ENCODE data around the gene NENF. TPM values are rescaled to one million over a fixed set of nuclear protein-coding genes. Genes with fewer than 3 reads are reported as not detected.

NENF gene
- total RNA-seq, 1 donor from 2014 or later, result 40.4 TPM

DNA sequence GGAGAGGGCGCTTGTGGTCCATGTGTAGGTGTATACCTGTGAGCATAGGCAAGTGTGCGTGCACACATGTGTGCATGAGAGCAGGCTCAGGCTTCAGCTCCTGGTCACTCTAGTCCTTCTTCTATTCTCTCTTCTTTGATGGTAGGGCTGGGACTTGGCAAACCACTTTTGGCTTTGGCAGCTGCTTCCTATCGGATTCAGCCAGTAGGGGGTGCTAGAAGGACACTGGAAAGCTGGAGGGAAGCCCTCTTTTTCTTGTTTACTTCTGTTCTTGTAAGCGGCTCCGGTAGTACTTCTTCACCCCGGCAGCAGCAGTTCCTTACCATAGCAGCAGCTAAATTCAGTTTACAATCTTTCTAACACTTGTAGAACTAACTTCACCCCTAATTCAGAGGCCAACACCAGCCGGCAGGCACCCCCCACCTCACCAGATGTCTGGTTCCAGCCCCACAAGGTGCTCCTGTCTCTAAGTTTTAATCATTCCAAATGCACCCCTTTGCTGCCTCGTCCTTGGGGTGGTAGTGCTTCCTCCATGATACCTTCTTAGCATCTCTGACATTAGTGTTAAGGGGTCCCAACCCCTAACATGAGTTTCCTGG lies 25.1 kb downstream of the NENF start:
- peak; percentile 67 for DNase-seq (ENCODE audit: low read depth, low spot score)
- Mint-ChIP-seq H3K36me3 (ENCODE audit: low read depth) (no peaks in the 10 kb centered on the region), H3K9me3 (no peaks in the 10 kb centered on the region), H3K4me3 (no peak overlapping the region), H3K4me1 (peaks cover 15% of the 10 kb centered on the region), H3K27me3 (ENCODE audit: low read depth) (no peaks in the 10 kb centered on the region), H3K27ac (ENCODE audit: unreplicated experiment) (no peak overlapping the region)
- TF ChIP-seq, protein P1, sequence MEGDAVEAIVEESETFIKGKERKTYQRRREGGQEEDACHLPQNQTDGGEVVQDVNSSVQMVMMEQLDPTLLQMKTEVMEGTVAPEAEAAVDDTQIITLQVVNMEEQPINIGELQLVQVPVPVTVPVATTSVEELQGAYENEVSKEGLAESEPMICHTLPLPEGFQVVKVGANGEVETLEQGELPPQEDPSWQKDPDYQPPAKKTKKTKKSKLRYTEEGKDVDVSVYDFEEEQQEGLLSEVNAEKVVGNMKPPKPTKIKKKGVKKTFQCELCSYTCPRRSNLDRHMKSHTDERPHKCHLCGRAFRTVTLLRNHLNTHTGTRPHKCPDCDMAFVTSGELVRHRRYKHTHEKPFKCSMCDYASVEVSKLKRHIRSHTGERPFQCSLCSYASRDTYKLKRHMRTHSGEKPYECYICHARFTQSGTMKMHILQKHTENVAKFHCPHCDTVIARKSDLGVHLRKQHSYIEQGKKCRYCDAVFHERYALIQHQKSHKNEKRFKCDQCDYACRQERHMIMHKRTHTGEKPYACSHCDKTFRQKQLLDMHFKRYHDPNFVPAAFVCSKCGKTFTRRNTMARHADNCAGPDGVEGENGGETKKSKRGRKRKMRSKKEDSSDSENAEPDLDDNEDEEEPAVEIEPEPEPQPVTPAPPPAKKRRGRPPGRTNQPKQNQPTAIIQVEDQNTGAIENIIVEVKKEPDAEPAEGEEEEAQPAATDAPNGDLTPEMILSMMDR (conservative IDR thresholded peaks at IDR 0.05), result peak; percentile 75

DNA sequence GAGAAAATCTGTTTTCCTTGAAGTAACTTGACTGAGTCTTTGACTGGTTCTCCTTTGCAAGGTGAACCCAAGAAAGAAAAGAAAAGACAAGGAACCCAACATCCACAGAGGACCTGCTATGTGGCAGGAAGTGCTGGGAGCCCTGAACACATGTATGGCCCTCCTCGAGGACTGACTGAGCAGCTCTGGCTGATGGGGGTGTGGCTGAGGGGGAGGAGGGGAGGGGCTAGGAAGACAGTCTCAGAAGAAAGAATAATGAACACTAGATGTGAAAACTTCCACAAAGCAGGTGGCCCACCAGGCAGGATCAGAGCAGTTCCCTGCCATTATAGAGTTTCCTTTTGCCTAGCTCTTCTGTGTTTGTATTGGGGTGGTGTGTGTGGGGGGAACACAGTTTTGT lies 26.1 kb downstream of the NENF start:
- Mint-ChIP-seq H3K36me3 (ENCODE audit: low read depth) (no peaks in the 10 kb centered on the region), H3K27me3 (ENCODE audit: low read depth) (no peaks in the 10 kb centered on the region), H3K9me3 (no peaks in the 10 kb centered on the region), H3K27ac (ENCODE audit: unreplicated experiment) (no peak overlapping the region), H3K4me1 (peaks cover 12% of the 10 kb centered on the region), H3K4me3 (no peak overlapping the region)
- TF ChIP-seq, protein P1 (conservative IDR thresholded peaks at IDR 0.05), result no peak
- no peak for DNase-seq (ENCODE audit: low read depth, low spot score)

DNA sequence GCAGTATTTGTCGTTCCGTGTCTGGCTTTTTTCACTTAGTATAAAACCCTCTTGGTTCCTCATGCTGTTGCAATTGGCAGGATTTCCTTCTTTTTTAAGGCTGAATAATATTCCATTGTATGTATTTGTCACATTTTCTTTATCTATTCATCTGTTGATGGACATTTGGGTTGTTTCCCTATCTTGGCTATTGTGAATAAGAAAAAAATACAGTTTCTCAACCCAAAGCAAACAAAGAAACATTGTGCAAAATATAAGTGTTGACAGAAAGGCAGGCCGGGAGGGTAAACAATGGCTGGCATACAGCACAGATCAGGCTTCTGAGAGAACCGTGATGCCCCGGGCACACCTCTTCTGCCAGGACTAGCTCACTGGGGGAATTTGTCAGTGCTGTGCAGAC lies 26.9 kb downstream of the NENF start:
- H3K27me3 Mint-ChIP-seq (ENCODE audit: low read depth), result no peaks in the 10 kb centered on the region
- H3K9me3 Mint-ChIP-seq, result no peaks in the 10 kb centered on the region
- H3K27ac Mint-ChIP-seq (ENCODE audit: unreplicated experiment), result no peak overlapping the region
- peaks cover 12% of the 10 kb centered on the region for H3K4me1 Mint-ChIP-seq
- DNase-seq (ENCODE audit: low read depth, low spot score), result no peak
- H3K4me3 Mint-ChIP-seq, result no peak overlapping the region
- TF ChIP-seq, protein P1 (conservative IDR thresholded peaks at IDR 0.05), result no peak
- H3K36me3 Mint-ChIP-seq (ENCODE audit: low read depth), result no peaks in the 10 kb centered on the region

DNA sequence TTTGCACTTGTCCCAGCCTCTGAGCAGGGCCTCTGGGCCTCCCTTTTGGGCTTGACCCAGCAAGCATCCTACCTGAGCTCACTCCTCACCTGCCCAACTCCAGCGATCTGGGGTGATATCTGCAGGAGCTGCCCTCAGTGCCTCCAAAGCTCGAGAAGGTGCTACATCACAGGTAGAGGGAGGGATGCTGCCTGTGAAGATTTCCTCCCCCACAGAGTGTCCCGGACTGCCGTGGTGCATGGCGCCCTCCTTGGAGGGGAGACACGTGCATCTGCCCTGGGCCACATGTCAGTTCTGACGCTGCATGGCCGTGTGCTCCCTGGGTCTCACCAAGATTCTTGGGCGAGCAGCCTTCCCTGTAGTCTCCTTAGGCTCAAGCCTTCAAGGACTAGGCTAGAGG lies 27.7 kb downstream of the NENF start:
- Mint-ChIP-seq H3K27ac (ENCODE audit: unreplicated experiment) (no peak overlapping the region), H3K4me3 (no peak overlapping the region), H3K4me1 (peaks cover 12% of the 10 kb centered on the region), H3K27me3 (ENCODE audit: low read depth) (no peaks in the 10 kb centered on the region), H3K9me3 (no peaks in the 10 kb centered on the region), H3K36me3 (ENCODE audit: low read depth) (no peaks in the 10 kb centered on the region)
- TF ChIP-seq, protein P1 (conservative IDR thresholded peaks at IDR 0.05), result no peak
- DNase-seq (ENCODE audit: low read depth, low spot score), result no peak

DNA sequence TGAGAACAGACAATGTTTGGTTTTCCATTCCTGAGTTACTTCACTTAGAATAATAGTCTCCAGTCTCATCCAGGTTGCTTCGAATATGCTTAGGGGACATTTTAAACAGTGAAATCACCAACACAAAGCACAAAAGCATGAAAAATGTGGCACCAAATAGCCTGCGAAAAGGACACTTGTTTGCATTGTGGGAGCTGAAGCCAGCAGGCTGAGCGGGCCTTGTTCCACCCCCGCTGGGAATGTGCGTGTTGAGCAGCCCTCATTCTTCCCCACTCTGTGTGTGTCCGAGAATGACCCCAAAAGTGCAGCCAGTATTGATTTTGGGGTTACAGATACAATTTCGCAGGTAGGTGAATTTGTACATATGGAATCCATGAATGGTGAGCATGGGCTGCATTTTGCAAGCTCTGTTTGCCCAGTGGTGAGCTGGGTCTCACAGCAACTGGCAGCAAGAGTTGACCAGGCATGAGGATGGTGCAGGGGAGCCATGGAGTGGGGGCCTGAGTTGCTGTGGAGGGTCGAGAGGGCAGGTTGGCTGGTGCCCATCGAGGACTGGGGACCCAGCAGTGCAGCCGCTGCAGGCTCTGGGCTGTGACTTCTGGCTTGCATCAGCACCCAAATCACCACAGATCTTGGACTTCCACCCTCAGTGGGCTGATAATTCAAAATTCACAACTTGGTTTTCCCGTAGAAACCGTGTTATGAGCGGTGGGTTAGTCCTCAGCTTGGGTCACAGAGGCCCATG lies 29.4 kb downstream of the NENF start:
- Mint-ChIP-seq H3K4me3 (no peak overlapping the region), H3K27ac (ENCODE audit: unreplicated experiment) (no peak overlapping the region), H3K36me3 (ENCODE audit: low read depth) (no peaks in the 10 kb centered on the region), H3K27me3 (ENCODE audit: low read depth) (no peaks in the 10 kb centered on the region), H3K9me3 (no peaks in the 10 kb centered on the region), H3K4me1 (peaks cover 17% of the 10 kb centered on the region)
- TF ChIP-seq, protein P1 (conservative IDR thresholded peaks at IDR 0.05), result no peak
- DNase-seq (ENCODE audit: low read depth, low spot score), result no peak
